GM18858 (cell line): ENCODE data around the gene ADNP.

ENCODE experiments used
- ATAC-seq: cut with Tn5 transposase; IDR thresholded peaks from one replicate; pipeline ENCODE4 v1.9.1; 2021; ENCODE audit not compliant: unreplicated experiment

The ADNP gene

DNA sequence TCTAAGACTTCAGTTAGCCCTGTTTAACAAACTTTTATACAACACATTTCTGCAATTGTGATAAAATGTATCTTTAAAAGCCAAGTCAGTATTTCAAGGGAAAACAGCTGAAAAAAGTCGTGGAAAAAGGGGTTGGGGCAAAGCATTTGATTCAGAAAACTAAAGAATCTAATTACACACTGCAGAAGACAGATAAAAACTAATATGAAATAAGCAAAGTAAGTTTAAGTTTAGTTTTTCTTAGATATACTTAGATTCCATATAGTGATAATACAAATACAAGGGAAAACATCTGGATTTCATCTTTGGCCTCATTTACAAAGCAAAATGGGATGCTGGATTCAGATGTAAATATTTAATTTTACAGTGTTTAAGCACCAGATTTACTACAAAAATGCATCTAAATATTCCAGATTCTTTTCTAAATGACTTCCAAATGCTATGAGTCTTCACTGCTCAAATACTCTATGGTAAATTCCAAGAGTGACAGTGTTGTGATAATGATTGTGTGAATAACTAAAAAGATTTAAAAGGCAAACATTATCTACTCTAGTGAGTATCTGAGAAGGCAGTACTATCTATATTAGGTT lies 1.5 kb upstream of the ADNP start:
- ATAC-seq, result no peak

DNA sequence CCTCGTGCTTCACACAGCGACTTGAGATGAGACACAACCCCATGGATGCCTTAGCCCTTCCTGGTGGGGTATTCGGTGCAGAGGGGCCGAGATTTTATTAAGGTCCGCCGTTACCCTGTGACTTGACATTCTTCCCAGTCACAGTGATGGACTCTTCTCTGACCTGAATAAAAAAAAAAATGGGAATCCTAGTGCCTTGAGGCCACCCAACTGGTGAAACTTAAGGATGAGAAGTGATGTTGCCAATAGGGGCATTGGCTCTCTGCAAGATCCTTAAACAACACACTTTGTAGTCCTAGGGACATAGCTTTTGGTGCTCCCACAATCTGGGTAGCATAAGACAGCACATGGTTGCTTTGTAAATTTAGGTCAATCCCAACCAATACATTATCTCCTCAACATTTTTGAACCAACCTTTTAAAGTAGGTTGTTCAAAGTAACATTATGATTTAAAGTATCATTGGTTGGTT lies 814 bp upstream of the ADNP start:
- no peak for ATAC-seq

DNA sequence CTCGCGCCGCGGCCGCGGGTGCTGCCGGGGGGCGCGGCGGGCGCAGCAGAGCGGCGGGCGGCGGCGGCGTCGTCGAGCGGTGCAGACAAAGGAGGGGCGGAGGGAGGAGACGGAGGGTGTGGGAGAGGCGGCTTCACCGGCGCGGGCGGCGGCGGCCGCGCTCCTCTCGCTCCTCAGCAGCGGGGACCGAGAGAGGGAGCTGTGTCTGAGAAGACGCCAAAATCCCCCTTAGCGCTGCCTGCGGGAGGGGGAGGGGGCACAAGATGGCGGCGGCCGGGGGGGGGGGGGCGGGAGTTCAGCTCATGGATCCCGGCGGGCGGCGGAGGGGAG lies 296 bp downstream of the ADNP start:
- no peak for ATAC-seq

DNA sequence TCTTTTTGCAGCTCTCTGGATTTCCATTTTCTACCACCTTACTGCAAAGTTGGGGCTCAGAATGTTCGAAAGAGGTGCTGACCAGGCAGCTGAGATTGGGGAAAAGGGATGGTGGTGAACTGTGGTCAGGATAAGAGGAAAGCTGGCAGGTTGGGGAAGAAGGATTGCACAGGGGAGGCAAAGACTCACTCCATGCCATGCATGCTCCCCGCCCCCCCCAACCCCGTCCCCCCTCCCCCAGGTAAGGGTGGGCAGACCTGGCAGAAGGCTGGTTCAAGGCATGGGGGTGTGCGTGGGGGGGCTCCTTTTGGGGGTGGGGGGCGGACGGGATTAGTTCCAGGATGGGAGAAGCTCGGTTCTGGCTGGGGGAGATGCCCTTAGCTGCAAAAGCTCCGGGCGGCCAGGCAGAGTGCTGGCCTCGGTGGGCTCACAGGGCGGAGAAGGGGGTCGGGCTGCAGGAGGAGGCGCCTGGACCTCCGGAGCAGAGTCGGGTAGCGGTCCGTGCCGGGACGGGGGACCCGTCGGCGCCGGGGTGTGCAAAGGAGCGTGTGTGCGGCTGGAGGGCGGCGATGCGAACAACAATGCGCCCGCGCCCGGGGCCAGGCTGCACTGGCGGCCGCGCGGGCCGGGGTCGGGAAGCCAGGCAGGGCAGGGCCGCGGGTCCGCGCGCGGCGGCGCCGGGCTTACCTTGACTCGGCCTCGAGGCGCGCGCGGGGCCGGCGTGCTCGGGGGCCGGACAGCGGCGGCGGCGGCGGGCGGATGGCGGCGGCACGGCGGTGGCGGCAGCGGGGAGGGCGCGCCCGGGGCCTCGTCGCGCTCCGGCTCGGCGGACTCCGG lies 880 bp downstream of the ADNP start:
- ATAC-seq, result no peak

- peak; percentile 55 for ATAC-seq
Observed at GRCh38 chr20:50929299-50930138, 1.7 kb downstream of the ADNP start.

GRCh38 chr20:50928469-50928868 lies 2.8 kb downstream of the ADNP start:
- no peak for ATAC-seq

- ATAC-seq, result no peak
Observed at GRCh38 chr20:50926530-50926929, 4.7 kb downstream of the ADNP start.

- no peak for ATAC-seq
Observed at GRCh38 chr20:50924261-50924920, 6.8 kb downstream of the ADNP start.

DNA sequence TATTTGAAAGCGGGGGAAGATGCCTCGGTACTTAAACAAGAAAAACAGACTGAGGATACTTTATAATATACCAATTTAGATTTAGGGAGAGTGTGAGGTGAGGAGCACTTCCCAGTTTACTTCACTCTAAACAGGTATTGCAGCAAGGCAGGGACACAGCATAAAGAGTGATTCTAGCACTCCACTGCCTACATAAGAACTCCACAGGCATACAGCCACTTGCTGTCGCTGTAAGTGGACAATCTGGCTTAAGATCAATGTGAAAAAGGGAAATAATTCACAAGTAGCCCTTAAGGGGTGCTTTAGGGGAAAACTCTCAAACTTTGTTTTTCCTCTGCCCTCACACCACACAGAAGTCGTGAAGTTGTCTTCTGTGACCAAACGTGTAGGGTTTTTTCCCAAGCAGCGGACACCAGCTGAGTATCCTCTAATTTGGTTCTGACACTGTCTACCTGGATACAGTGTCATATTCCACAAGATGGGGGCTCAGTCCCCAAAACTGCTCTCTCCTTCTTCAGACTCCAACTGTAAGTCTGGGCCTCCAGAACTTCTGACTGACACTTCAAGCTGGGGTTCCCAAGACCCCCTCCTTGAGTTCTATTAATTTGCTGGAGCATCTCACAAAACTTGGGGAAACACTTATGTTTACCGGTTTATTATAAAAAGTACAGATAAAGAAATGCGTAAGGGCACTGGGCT lies 9.3 kb downstream of the ADNP start:
- ATAC-seq, result no peak

DNA sequence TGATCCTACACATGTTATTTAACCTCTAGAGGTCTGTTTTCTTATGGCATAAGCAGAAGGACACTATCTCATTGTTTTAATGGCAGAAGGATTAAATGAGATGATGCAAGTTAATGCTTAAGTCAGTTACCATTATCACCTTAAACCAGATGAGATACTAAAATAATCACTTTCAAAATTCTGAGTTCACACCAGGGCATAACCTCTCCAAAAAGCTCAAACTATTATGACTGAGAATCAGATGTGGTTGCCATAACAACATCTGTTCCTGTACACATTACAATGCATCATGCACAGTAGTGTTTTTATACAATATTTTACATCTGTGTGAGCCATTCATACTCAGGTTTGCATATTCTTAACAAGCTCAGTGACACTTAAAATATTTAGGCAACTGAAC lies 10.2 kb downstream of the ADNP start:
- no peak for ATAC-seq

DNA sequence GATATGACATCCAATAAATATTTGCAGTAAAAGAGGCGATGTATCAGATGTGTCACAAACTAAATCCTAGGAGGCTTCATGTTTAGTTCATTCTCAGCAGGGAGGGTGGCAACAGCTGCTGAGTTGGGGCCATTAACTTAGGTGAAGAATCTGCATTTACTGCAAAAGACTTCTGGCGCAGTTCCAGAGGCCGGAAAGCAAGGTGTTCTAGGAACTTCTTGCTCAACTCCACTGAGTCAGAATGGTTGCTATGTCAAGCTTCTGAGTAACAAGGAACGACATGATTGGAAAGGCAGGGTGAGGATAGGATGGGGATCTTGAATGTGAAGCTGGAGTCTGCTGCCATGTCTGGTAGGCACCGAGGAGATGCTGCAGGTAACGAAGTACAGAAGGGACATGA lies 11.7 kb downstream of the ADNP start:
- ATAC-seq, result no peak

DNA sequence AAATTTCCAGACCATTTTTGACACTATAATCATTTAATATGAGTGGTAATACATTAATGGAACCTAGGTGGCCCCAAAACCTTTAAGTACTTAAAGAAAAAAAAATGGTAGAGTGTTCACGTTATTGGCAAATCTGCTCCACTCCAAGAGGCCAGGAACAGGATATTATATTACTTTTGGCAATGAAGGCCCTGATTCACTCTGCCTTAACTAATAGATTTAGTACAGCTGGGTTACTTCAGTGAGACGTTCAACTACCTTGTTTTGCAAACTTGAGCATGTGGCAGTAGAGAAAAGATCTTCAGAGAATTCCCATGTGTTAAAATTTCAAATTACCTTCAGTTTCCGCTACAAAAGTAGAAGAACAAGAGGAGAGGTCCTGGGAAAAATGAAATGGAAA lies 12.8 kb downstream of the ADNP start:
- ATAC-seq, result no peak

- ATAC-seq, result no peak
Observed at GRCh38 chr20:50916934-50917333, 14.3 kb downstream of the ADNP start.

DNA sequence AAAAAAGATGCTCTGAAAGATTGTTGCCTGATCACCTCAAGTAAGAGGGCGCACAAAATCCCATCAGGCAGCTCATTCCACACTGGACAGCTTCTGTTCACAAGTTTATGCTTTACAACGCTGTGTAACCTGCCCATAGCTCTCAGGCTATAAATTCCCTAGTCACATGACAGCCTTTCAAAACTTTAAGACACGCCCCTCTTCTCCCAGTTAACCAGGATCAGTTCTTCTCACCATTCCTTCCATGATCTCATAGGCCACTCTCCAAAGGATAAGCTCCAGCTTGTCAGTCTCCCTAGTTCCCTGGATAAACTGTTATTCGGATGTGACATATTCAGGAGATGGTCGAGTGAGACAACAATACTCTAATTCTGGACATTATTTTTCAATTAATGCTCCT lies 15.0 kb downstream of the ADNP start:
- no peak for ATAC-seq

- no peak for ATAC-seq
Observed at GRCh38 chr20:50915424-50915823, 15.8 kb downstream of the ADNP start.

GRCh38 chr20:50913690-50914375 lies 17.4 kb downstream of the ADNP start:
- ATAC-seq, result no peak

DNA sequence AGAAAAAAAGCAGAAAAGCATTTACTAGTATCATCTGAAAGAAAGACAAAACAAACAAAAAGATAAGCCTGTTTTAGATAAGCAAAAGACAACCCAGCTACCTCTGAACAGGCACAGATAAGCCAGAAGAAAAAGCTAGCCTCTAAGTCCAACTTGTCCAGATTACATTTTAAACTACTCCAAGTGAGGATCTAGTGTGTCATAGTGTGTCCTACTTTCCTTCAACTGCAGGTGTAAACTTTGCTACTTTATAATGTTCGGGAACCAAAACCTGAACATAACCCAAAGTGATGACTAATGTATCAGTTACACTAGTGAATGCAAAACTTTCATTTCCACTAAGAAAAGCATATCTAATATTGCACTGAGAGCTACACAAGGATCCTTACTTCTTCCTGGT lies 19.5 kb downstream of the ADNP start:
- no peak for ATAC-seq

DNA sequence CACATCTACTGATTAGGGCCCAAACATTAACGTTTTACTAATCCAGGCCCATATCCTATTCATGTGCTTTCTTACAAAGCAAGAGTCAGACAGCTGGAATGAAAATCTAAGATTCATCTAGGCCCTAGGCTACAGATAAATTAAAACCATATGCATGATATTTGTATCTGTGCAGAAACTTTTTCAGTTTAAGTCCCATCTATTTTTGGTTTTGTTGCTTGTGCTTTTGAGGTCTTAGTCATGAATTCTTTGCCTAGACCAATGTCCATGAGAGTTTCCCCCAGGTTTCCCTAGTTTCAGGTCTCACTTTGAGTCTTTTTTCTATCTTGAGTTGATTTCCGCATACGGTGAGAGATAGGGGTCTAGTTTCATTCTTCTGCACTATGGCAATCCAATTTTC lies 20.2 kb downstream of the ADNP start:
- ATAC-seq, result no peak

- ATAC-seq, result no peak
Observed at GRCh38 chr20:50909413-50909812, 21.8 kb downstream of the ADNP start.

GRCh38 chr20:50904067-50904570 lies 27.1 kb downstream of the ADNP start:
- ATAC-seq, result no peak
